Jurkat, Clone E6-1 (cell line): ENCODE data around the gene SH3RF3.
A peak's percentile ranks its signal among the peaks of the same experiment; 100 is the strongest.

Experiments used
- DNase-seq: peaks from one replicate; pipeline ENCODE4 v3.0.0-alpha.2; 2011; ENCODE audit warnings: low read depth, low spot score
- H3K4me3 ChIP-seq: 2 replicates; pipeline ENCODE4 v1.5.1; 2011; ENCODE audit warnings: mild to moderate bottlenecking, low read length, control low read depth, moderate library complexity

SH3RF3 gene

DNA sequence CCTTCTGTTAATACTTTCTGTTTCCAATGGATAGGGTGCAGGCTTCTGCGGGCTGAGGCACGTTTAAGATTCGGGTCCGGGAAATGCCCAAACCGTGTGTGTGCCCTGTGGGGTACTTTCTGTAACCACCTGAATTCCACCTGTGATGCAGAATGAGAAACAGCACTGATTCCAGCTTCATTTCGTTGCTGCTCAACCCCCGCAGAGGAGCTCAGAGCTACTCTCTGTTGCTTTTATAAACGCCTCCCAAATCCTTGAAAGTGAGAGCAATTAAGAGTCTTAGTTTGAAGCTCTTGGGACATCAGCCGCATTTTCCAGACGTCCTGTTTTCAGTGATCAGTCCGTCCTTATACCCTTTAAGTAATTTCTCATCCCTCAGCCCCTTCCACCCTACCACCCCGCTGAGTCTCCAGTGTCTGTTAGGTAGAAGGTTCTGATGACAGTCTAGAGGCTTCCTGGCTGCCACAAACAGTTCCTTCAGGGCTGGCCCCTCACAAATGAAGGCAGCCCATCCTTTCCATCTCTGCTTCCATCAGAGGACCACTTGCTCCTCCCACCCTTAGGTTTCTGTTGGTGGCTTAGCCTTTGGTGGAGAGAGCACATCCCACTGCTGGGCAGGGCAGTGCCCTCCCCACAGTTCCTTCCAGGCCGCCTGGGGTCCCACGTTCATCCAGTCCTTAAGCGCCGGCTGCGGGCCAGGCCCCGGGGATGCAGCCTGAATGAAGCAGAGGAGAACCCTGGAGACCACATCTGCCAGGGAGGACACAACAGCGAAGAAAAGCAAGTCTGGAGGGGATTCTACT lies 254.7 kb downstream of the SH3RF3 start:
- DNase-seq, result no peak
- no peak overlapping the region for H3K4me3 ChIP-seq

DNA sequence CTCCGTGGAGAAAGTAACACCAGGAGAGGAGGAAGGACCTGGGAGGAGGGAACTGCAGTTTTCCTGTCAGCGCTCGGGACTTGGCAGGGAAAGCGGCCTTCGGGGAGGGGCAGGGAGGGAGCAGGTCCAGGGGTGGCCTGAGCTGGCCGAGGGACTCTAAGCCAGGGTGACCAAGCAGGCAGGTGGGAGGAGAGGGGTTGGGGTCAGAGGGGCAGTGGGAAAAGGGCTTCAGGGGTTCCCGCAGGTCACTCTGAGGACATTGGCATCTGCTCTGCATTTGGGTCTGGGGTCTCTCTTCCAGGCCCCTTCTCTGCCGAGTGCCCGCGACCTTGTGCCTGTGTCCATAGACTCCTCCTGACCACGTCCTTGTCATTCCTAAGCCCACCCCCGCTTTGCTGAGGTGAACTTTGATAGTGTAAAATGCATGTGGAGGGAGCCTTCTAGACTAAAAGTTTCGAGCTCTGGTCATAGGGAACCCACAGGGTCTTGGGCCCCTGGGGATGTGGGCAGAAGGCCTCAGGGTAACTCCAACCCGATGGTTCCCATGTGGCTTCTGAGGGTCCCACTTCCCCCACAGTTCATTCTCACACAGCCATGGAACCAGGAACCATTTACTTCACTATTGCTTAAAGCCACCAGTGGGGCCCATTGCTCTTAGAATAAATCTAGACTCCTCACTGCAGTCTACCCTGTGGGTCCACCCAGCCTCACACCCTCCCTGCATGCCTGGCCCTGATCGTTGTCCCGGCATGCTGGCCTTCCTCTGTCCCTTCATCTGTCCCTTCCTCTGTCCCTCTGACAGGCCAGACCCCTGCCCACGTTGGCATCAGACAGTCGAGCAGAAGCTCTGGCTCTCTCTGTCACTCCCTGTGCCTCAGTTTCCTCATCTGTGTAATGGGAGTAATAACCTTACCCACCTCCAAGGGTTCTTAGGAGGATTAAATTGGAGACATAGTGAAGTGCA lies 255.6 kb downstream of the SH3RF3 start:
- H3K4me3 ChIP-seq, result no peak overlapping the region
- no peak for DNase-seq

DNA sequence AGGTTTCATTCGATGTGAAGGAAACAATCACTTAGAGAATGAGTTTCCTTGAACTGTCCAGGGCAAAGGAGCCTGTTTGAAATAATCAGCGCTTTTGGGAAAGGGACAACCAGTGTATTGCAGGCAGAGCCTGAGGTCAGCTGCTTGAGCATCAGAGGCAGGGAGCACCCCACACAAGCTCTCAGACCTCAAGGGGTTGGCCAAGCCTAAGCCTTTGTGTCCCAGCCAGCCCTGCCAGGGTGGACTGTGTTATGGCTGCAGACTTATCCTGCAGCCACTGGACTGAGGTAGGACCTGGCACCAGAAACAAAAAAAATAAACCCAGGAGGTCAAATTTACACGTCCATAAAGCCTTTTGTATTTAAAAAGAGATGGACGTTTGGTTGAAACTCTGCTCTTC lies 256.5 kb downstream of the SH3RF3 start:
- no peak for DNase-seq
- H3K4me3 ChIP-seq, result no peak overlapping the region

DNA sequence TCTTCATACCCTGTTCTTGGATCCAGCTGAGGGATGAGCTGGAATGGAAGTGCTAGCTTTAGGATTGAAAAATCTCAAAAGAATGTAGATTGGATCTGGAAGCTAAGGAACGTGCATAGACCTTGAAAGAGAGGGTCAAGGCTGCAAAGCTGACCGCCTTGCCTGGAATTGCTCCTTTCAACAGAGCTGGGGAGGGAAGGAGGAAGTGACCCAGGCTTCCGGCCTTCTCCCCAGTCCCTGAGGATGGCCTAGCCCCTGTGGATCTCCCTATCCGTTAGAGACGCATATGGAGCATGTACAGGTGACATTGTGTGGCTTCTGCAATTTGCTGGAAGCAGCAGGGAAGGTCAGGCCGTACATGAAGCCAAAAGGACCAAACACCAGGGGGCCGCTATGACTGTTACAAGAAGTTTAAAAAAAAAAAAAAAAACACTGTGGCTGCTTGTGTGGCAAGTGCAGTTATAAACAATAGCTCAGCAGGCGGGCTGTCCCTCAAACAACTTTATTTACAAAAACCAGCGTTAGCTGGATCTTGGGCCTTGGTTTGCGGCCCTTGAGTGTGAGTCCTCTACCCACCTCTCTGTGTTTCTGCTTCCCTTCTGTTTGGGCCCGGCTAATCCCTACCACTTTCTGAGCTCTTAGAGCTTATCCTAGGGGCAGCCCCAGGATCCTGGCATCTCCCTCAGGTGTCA lies 257.1 kb downstream of the SH3RF3 start:
- DNase-seq, result no peak
- no peak overlapping the region for H3K4me3 ChIP-seq

DNA sequence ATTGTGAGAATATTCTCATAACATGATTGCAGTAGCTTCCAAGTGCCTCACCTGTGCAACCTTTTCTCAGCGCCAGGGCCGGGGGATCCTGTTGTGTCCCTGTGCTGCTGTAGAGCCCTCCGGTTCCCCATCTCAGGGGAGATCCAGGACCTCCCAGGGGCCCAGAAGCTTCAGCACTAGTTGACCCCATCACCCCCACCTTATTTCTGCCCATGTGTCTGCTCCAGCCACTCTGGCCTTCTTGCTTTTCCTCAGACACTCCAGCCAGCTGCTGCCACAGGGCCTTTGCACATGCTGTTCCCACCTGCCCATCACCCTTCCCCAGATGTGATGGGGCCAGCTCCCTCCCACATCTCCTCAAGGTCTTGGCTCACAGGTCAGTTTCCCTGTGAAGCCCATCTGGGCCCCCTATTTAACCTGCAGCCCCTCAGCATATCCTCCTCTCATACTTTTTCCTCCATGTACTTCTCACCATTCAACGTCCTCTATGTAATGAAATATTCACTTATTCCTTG lies 258.3 kb downstream of the SH3RF3 start:
- no peak overlapping the region for H3K4me3 ChIP-seq
- DNase-seq, result no peak

DNA sequence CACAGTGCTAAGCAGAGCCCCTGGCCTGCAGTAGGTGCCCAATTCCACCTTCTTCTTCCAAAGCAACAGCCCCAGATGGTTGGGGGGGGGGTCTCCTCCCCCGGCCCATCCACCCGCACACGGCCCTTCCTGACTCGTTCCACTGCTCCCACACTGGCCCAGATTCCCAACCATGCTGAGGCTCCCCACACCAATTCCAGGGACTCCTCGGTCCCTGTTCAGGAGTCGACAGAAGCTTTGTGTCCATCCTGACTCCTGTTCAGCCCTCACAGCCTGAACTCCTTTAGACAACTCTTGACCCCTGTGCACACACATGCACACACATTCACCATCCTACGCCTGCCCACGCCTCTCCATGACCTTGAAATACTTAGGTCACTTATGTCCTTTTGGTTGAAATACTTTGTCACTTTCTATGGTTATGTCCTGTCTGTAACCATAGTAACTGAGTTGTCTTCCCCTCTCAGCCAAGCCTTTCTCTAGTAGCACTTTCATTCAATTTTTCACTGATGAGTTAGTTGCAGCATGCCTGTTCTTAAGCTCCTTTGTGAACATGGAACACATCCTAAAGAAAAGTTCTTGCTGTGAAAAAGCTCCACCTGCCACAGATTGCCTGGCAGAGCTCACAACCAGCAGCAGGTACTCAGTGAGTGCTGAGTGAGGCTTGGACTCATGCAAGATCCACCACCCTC lies 258.9 kb downstream of the SH3RF3 start:
- no peak for DNase-seq
- no peak overlapping the region for H3K4me3 ChIP-seq

DNA sequence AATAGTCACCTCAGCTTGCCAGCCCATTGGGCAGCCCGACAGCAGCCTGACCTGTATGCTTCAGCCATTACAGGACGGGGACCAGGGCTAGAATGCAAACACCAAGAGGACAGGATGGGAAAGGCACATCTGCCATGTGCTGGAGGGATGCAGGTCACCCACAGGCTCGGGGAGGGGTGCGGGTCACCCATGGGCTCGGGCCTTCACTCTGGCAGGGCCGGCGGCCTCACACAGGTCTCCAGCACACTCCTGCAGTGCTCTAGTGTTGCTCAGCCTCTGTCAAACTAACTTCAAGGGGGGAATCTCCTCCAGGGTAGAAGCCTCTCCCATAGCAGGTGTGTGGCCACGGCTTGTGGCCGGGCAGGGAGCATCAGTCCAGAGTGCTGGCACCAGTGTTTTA lies 262.2 kb downstream of the SH3RF3 start:
- DNase-seq, result no peak
- H3K4me3 ChIP-seq, result no peak overlapping the region

DNA sequence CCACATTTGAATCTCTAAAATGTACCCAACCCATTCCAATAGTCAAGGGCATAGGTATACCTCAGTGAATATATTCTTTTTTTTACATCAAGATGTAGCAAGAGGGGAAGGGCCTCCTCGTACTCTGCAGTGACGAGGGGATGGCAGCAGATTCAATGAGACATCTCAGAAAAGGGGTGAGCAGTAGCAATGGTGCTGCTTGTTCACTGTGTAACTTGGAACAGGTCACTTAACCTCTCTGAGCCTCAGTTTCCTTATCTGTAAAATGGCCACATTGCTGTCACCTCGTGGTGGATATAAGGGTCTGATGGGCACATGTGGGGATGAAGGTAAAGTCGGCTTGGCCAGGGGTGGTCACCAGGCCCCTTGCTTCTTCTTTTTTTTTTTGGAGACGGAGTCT lies 263.1 kb downstream of the SH3RF3 start:
- H3K4me3 ChIP-seq, result no peak overlapping the region
- no peak for DNase-seq

DNA sequence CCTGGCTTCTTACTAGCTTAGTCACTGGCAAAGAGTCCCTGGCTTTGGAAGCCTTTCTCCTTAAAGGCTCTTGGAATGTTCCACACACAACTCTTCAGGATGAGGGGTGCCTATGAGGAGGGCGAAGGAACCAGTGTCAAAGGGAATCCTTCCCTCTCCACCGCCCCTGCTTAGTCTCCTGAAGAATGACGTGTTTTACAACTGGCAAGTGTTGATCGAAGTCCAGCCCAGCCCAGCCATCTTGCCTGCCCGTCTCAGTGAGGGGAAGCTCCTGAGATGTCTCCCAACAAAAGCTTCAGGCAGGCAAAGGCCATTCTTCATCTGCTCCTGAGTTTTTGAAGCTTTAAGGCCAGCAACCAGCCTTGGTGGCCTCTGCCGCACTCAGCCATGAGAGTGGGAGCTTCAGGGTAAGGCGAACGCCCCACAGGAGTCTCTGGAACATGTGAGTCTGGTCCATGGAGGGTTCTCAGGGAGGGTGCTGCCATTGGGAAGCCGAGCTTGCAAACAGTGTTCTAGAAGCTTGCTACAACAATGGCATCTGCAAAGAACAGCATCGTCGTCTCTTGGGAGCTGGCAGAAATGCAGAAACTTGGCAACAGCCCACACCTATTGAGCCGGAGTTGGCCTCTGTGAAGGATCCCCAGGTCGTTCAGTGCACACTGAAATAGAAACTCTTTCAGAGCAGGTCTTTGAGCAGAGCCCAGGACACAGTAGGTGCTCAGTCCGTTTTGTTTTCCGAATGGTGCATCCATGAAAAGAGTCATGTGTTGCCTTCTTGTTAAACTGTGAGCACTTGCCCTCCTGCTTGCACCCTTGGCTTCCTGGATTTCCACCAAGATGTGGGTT lies 264.0 kb downstream of the SH3RF3 start:
- DNase-seq, result no peak
- H3K4me3 ChIP-seq, result no peak overlapping the region

DNA sequence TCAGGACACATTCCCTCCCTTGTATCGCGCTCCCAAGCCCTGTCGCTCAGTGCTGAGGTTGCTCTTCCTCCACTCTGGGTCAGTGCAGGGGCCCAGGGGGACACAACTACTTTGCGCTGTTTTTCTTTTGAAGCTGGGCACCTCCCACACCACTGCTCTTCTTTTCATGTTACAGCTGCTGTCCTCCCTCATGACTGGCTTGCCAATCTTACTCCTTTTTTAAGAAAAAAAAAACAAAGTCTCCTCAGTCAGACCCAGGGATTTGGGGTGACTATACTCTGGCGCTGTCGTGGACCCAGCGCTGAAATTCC lies 264.6 kb downstream of the SH3RF3 start:
- DNase-seq, result no peak
- no peak overlapping the region for H3K4me3 ChIP-seq

DNA sequence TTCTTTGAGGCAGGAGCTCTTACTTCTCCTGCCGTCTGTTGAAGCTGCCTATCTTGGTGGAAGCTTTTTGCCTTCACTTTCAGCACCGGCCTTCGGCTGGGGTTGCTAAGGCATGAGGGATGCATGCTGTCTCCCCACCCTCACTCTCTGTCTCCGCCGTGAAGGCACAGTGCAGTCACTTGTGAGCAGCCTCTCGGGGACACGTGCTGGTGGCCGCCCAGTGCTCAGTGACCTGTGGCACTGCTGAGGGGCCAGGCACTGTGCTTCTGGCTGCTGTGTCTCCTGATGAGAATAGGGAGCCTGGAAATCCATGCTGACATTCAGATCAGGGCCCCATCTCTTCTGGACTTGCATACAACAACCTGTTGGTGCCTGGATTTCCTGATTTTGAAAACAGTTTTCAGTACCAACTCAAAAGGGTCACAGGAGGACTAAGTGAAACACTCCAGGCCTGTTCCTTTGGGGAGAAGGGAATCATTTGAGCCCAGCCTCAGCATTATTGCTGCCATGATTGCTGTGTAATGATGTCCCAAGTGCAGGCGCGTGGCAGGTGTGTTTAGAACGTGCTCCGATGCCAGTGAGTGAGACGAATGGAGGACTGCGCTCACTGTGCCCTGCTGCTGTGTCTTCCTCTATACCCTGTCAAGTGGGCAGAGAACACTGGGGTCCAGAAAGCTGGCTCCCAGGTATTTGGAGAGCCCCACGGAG lies 266.6 kb downstream of the SH3RF3 start:
- H3K4me3 ChIP-seq, result no peak overlapping the region
- no peak for DNase-seq

DNA sequence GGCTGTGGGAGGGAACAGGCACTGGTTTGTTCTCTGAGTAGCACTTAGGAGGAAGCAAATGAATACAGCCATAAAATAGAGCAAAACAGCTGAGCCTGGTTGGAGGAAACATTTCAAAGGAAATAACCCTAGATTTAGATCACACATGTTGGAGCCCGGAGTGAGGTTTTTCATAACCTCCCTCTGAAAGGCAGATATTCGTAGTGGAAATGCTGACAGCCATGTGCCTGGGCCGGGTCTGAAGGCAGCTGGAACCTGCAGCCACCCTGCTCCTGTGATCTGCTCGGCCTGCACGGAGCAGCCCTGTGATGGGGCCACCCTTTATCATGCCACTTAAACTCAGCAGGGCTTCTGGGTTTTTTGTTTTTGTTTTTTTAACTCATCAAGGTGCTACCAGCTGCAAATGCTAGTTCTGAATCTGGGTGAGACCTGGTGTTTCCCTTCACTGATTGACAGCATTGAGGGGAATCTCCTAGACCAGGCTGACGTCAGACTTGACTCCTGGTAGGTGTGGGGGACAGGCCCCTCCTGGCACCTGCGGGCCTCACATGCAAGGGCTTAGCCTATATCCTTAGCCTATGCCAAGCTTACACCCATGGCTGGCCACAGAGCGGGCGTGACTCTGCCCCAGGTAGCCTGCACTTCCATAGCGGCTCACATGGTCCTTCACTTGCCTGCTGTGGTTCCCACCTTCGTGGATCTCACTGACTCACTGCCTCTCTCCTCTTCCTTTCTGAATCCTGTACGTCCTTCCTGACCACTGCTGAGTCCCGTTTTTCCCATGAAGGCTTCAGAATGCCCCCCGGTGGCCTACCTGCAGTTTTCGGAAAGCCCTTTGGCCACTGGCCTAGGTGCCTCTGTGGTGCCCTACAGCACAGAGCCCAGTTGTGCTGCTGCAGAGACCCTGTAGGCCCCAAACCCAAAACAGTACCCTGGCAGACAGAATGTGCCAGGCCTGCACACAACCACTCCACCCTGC lies 267.5 kb downstream of the SH3RF3 start:
- no peak overlapping the region for H3K4me3 ChIP-seq
- peak; percentile 28 for DNase-seq

DNA sequence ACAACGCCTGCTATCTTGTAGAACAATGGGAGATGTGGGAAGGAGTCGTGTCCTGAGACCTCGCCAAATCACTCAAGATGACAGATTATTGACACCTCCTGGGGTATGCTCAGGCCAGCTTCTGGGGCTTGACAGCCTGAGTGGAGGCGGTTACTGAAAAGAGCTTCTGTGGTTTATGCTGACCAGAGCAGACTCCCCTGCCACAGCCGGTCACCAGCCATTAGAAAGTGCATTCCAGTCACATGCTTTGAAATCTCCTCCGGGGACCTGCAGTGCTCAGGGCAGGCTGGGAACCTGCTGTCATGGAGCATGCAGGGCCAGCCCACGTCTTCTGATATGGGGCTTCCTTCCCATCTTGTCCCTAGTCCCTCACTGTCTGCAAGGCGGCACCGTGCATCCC lies 268.9 kb downstream of the SH3RF3 start:
- no peak overlapping the region for H3K4me3 ChIP-seq
- DNase-seq, result no peak

DNA sequence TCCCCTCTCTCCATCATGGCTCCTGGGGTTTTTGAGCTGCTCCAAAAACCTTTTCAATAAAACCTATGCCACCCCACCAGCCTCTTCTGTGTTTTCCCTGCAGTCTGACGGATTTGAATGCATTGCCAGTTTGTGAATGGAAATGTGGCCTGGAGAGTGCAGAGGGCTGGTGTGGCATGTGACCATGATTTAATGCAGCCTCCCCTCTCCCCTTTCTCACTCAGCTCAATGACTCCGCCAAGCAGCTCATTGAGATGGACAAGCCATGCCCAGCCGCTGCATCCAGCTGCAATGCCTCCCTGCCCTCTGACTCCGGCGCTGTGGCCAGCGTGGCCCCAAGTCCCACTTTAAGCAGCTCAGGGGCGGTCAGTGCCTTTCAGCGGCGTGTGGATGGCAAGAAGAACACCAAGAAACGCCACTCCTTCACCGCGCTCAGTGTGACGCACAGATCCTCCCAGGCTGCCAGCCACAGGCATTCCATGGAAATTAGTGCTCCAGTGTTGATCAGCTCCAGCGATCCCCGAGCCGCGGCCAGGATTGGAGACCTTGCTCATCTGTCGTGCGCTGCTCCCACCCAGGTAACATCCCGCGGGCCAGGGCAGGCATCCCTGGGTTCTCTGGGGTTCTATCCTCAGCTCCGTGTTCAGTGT lies 269.5 kb downstream of the SH3RF3 start:
- no peak for DNase-seq
- H3K4me3 ChIP-seq, result no peak overlapping the region

DNA sequence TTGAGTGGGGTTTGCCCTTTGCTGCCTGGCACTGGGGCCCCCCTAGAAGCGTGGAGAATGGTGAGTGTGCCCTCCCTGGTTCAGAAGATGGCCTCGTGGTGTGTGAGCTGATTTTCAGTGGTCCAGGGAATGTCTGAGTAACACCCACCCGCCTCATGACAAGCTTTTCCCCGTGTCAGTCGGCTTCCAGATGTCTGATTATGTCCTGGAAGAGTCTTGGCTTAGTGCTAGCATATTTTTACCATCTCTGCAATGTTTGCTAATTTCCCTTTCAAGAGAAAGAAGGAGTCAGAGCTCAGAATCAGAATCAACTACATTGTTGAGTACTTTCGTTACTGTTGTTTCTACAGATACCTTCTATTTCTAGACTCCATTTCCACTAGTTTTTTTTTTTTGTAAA lies 270.1 kb downstream of the SH3RF3 start:
- H3K4me3 ChIP-seq, result no peak overlapping the region
- no peak for DNase-seq

DNA sequence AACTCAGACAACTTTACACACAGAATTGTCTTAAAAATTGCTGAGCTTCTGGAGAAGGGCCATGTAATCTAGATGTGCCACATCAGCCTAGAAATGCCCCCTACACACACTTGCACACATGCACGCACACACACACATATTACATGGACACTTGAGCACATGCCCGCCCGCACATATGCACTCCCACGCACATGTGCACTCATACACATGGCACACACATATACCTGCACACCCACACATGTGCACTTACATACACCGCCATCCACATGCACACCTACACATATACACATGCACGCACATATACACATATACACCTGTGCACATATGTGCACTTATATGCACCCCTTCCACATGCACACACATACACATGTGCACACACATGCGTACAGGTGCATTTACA lies 271.1 kb downstream of the SH3RF3 start:
- no peak for DNase-seq
- no peak overlapping the region for H3K4me3 ChIP-seq
